ENCODE results near the gene CPEB3.

CPEB3 gene

GRCh38 chr10:92208736-92209135 lies 82.1 kb downstream of the CPEB3 start:
- Mint-ChIP-seq H3K36me3 (ENCODE audit: low read depth) (no peaks in the 10 kb centered on the region), H3K27ac (no peak overlapping the region), H3K9me3 (no peaks in the 10 kb centered on the region), H3K4me3 (no peak overlapping the region), H3K27me3 (no peaks in the 10 kb centered on the region), H3K4me1 (ENCODE audit: low read depth) (peaks cover 20% of the 10 kb centered on the region)
- DNase-seq = no peak

- Mint-ChIP-seq H3K4me1 (ENCODE audit: low read depth) (peaks cover 17% of the 10 kb centered on the region), H3K27ac (no peak overlapping the region)
- DNase-seq = no peak
These were observed 82.6 kb downstream of the CPEB3 start for GRCh38 chr10:92208157-92208720.

GRCh38 chr10:92207061-92207460 lies 83.8 kb downstream of the CPEB3 start:
- no peak overlapping the region for H3K4me3 Mint-ChIP-seq
- H3K9me3 Mint-ChIP-seq = no peaks in the 10 kb centered on the region
- H3K27me3 Mint-ChIP-seq = no peaks in the 10 kb centered on the region
- peaks cover 13% of the 10 kb centered on the region for H3K4me1 Mint-ChIP-seq (ENCODE audit: low read depth)
- no peaks in the 10 kb centered on the region for H3K36me3 Mint-ChIP-seq (ENCODE audit: low read depth)
- no peak for DNase-seq
- H3K27ac Mint-ChIP-seq = no peak overlapping the region

More at GRCh38 chr10:92208157-92208720, 82.6 kb downstream of the CPEB3 start:
- Mint-ChIP-seq H3K4me3 (no peak overlapping the region), H3K9me3 (no peaks in the 10 kb centered on the region), H3K27me3 (no peaks in the 10 kb centered on the region), H3K36me3 (ENCODE audit: low read depth) (no peaks in the 10 kb centered on the region)

GRCh38 chr10:92203919-92204623 lies 86.8 kb downstream of the CPEB3 start:
- Mint-ChIP-seq H3K27me3 (no peaks in the 10 kb centered on the region), H3K4me1 (ENCODE audit: low read depth) (peaks cover 2% of the 10 kb centered on the region), H3K27ac (no peak overlapping the region), H3K9me3 (no peaks in the 10 kb centered on the region), H3K36me3 (ENCODE audit: low read depth) (no peaks in the 10 kb centered on the region), H3K4me3 (no peak overlapping the region)
- no peak for DNase-seq

- Mint-ChIP-seq H3K4me3 (no peak overlapping the region), H3K36me3 (ENCODE audit: low read depth) (no peaks in the 10 kb centered on the region), H3K27ac (no peak overlapping the region), H3K9me3 (no peaks in the 10 kb centered on the region), H3K27me3 (no peaks in the 10 kb centered on the region), H3K4me1 (ENCODE audit: low read depth) (no peaks in the 10 kb centered on the region)
- no peak for DNase-seq
These were observed 88.3 kb downstream of the CPEB3 start for GRCh38 chr10:92202536-92202935.

- H3K27me3 Mint-ChIP-seq = no peaks in the 10 kb centered on the region
- H3K4me1 Mint-ChIP-seq (ENCODE audit: low read depth) = no peaks in the 10 kb centered on the region
- no peak for DNase-seq
- no peaks in the 10 kb centered on the region for H3K36me3 Mint-ChIP-seq (ENCODE audit: low read depth)
- H3K4me3 Mint-ChIP-seq = no peak overlapping the region
- H3K27ac Mint-ChIP-seq = no peak overlapping the region
- H3K9me3 Mint-ChIP-seq = no peaks in the 10 kb centered on the region
These were observed 90.3 kb downstream of the CPEB3 start for GRCh38 chr10:92200564-92200963.

- H3K27me3 Mint-ChIP-seq = no peaks in the 10 kb centered on the region
- no peak overlapping the region for H3K4me3 Mint-ChIP-seq
- H3K4me1 Mint-ChIP-seq (ENCODE audit: low read depth) = no peaks in the 10 kb centered on the region
- H3K27ac Mint-ChIP-seq = no peak overlapping the region
- no peaks in the 10 kb centered on the region for H3K9me3 Mint-ChIP-seq
- no peak for DNase-seq
- H3K36me3 Mint-ChIP-seq (ENCODE audit: low read depth) = peaks cover 1% of the 10 kb centered on the region
These were observed 103.8 kb downstream of the CPEB3 start for GRCh38 chr10:92187101-92187500.

GRCh38 chr10:92184977-92185376 lies 105.9 kb downstream of the CPEB3 start:
- no peaks in the 10 kb centered on the region for H3K27me3 Mint-ChIP-seq
- no peak overlapping the region for H3K4me3 Mint-ChIP-seq
- no peak for DNase-seq
- no peaks in the 10 kb centered on the region for H3K9me3 Mint-ChIP-seq
- no peaks in the 10 kb centered on the region for H3K4me1 Mint-ChIP-seq (ENCODE audit: low read depth)
- H3K27ac Mint-ChIP-seq = no peak overlapping the region
- H3K36me3 Mint-ChIP-seq (ENCODE audit: low read depth) = no peaks in the 10 kb centered on the region

- Mint-ChIP-seq H3K36me3 (ENCODE audit: low read depth) (peaks cover 1% of the 10 kb centered on the region), H3K4me1 (ENCODE audit: low read depth) (no peaks in the 10 kb centered on the region), H3K27ac (no peak overlapping the region), H3K4me3 (no peak overlapping the region), H3K27me3 (no peaks in the 10 kb centered on the region), H3K9me3 (no peaks in the 10 kb centered on the region)
- no peak for DNase-seq
These were observed 107.7 kb downstream of the CPEB3 start for GRCh38 chr10:92183199-92183598.

- Mint-ChIP-seq H3K4me1 (ENCODE audit: low read depth) (no peaks in the 10 kb centered on the region), H3K36me3 (ENCODE audit: low read depth) (peaks cover 9% of the 10 kb centered on the region), H3K9me3 (no peaks in the 10 kb centered on the region), H3K27me3 (no peaks in the 10 kb centered on the region), H3K4me3 (no peak overlapping the region), H3K27ac (no peak overlapping the region)
- DNase-seq = no peak
These were observed 109.3 kb downstream of the CPEB3 start for GRCh38 chr10:92181575-92181974.

- Mint-ChIP-seq H3K4me3 (no peak overlapping the region), H3K4me1 (ENCODE audit: low read depth) (no peaks in the 10 kb centered on the region), H3K36me3 (ENCODE audit: low read depth) (peaks cover 9% of the 10 kb centered on the region), H3K27ac (no peak overlapping the region), H3K27me3 (no peaks in the 10 kb centered on the region), H3K9me3 (no peaks in the 10 kb centered on the region)
- no peak for DNase-seq
These were observed 110.5 kb downstream of the CPEB3 start for GRCh38 chr10:92180399-92180798.

GRCh38 chr10:92177546-92177945 lies 113.3 kb downstream of the CPEB3 start:
- no peak overlapping the region for H3K27ac Mint-ChIP-seq
- no peaks in the 10 kb centered on the region for H3K27me3 Mint-ChIP-seq
- H3K36me3 Mint-ChIP-seq (ENCODE audit: low read depth) = peaks cover 9% of the 10 kb centered on the region
- no peaks in the 10 kb centered on the region for H3K4me1 Mint-ChIP-seq (ENCODE audit: low read depth)
- H3K4me3 Mint-ChIP-seq = no peak overlapping the region
- no peaks in the 10 kb centered on the region for H3K9me3 Mint-ChIP-seq
- DNase-seq = no peak

GRCh38 chr10:92175164-92175563 lies 115.7 kb downstream of the CPEB3 start:
- Mint-ChIP-seq H3K9me3 (no peaks in the 10 kb centered on the region), H3K27me3 (no peaks in the 10 kb centered on the region), H3K4me3 (no peak overlapping the region), H3K27ac (no peak overlapping the region), H3K4me1 (ENCODE audit: low read depth) (no peaks in the 10 kb centered on the region), H3K36me3 (ENCODE audit: low read depth) (peaks cover 9% of the 10 kb centered on the region)
- DNase-seq = no peak

- Mint-ChIP-seq H3K9me3 (peaks cover 7% of the 10 kb centered on the region), H3K27ac (no peak overlapping the region)
- DNase-seq = no peak
These were observed 116.9 kb downstream of the CPEB3 start for GRCh38 chr10:92173996-92174395.

GRCh38 chr10:92164036-92164696 lies 126.7 kb downstream of the CPEB3 start:
- Mint-ChIP-seq H3K27me3 (no peaks in the 10 kb centered on the region), H3K27ac (no peak overlapping the region), H3K4me3 (no peak overlapping the region), H3K4me1 (ENCODE audit: low read depth) (no peaks in the 10 kb centered on the region), H3K36me3 (ENCODE audit: low read depth) (peaks cover 23% of the 10 kb centered on the region), H3K9me3 (peaks cover 12% of the 10 kb centered on the region)
- no peak for DNase-seq

More at GRCh38 chr10:92173996-92174395, 116.9 kb downstream of the CPEB3 start:
- peaks cover 16% of the 10 kb centered on the region for H3K36me3 Mint-ChIP-seq (ENCODE audit: low read depth)
- no peaks in the 10 kb centered on the region for H3K27me3 Mint-ChIP-seq
- H3K4me1 Mint-ChIP-seq (ENCODE audit: low read depth) = no peaks in the 10 kb centered on the region
- H3K4me3 Mint-ChIP-seq = no peak overlapping the region
